Activated CD4-positive, alpha-beta T cell treated with anti-CD3 and anti-CD28 coated beads, Interleukin-2, Interleukin-6, amounts not matched to agents 100 ng/mL and 50 ng/mL, durations not matched to agents 16 hours and 8 hours (primary cell): ENCODE data around the gene MAGEA2B.
"Not testable (repeated sequence)": the region's sequence is repeated elsewhere in the genome, so short reads cannot be mapped to it uniquely, and the experiment has no call there.

Experiments used
- DNase-seq: peaks from one replicate; pipeline ENCODE4 v3.0.0-alpha.2; 2020

MAGEA2B gene

DNA sequence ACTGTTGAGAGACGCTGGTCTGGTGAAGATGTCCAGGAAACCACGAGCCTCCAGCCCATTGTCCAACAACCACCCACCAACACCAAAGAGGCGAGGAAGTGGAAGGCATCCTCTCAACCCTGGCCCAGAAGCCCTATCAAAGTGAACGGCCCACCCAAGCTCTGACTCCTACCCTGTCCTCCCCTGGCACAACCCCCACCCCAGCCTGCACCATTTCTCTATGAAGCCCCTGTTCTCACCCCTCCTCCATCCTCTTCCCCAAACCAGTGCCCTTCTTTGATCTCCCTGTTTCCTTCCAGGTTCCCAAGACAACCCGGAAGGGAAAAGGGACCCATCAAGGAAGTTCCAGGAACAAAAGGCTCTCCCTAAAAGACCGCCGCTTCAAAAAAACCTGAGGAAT lies 45.1 kb downstream of the MAGEA2B start:
- not testable (repeated sequence) for DNase-seq

DNA sequence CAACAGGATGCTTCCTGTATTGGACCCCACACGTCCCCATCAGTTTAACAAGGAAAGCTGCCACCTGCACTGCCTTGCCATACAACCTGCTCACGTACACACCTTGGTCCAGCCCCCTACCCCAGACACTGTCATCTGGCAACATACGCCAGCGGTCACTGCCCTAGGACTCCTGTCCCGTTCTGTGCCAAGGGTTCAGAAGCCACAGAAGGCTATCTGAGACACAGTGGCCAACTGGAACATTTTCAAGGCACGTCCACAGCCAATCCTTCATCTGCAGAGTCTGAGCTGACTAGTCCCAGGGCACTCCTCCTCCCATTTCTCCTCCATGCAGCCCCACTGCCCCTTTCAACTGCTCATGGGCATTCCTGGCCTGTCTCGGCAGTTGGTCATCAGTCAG lies 47.2 kb downstream of the MAGEA2B start:
- not testable (repeated sequence) for DNase-seq

DNA sequence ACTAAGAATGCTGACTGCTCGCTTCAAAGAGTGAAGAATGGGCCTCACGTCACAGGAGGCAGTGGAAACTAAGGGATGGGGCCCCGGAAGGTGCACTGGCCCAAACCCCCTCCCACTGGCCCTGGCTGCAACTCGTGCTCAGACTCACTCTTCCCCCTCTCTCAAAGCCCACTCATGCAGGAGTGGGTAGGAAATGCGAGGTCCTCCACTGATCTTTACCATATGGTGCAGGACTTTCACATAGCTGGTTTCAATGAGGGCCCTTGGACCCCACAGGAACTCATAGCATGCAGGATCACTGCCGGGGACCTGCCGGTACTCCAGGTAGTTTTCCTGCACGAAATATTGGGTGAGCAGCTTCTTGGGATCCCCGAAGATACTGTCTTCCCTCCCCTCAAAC lies 52.1 kb downstream of the MAGEA2B start:
- not testable (repeated sequence) for DNase-seq
